NCI-H1417 treated with DMSO at 0.1 percent for 48 hours (cell line): Measurements from ENCODE around the gene EMC9.

Experiments used
- DNase-seq: peaks from one replicate; lab custom pipeline; 2025; lab: John Stamatoyannopoulos, UW

Gene EMC9, protein sequence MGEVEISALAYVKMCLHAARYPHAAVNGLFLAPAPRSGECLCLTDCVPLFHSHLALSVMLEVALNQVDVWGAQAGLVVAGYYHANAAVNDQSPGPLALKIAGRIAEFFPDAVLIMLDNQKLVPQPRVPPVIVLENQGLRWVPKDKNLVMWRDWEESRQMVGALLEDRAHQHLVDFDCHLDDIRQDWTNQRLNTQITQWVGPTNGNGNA

DNA sequence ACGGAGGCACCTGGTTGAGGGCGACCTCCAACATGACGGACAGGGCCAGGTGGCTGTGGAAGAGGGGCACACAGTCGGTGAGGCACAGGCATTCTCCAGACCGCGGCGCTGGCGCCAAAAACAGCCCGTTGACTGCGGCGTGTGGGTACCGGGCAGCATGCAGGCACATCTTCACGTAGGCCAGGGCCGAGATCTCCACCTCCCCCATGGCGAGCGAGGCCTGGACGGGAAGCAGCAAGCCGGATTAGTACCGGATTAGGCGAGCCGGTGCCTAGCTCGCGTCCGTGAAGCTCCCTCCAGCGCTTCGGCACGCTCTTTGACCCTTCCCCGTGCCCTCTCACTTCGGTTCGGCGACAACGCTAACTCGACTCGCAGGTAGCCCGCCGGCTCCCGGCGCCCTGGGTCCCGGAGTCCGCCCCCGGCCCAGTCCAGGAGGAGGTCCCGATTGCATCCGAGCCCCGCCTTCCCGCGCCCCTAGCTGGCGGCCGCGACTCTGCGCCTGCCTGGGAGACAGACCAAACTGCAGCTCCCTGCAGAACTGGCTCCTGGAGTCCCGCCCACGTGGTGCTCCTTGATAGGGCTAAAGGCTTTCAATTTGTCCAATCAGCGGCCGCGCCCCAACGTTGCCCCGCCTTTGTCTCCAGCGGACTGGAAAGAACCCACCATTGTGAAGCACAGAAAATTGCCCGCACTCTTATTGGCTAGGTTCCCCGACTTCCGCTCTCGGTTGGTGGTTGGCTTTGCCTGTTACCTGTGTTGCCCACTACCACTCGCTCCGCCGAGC is at the start of gene EMC9:
Gene EMC9 (minus strand): TSS at position 495 of the 784 bp plus-strand sequence. CDS start 287 bp downstream, at position 208.
- peak; percentile 98 for DNase-seq

DNA sequence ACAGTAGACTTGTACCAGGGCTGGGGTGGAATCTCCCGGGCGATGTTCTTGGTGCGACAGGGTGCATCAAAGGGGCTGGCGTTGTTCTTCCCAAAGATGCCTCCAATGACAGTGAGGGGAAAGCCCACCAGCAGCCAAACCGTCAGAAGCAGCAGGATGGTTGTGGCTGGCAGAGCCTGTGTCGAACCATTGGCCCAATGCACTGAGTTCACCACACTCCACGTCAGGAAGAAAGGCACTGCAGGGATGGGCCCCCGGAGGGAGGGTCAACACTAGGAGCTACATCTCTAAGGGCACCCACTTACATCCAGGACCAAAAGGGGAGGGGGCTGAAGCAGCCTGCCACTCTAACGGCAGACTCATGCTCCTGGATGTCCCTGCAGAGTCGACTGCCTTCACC is 49.0 kb upstream of the EMC9 start:
- no peak for DNase-seq

DNA sequence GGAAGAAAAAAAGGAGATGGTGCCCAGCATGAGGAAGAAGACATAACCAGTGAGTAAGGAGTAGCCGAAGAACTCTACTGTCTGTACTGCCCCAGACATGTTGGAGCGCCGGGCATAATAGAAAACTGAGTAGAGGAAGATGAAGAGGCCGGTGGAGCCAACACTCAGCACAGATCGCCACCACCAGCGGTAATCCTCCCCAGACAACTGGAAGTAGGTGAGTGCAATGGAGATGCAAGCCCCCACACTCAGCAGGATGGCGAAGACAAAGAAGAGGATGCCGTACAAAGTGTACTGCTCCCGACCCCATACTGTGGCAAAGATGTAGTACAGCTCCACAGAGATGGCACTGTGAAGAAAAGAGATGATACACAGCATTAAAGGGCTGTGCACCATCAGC is 48.1 kb upstream of the EMC9 start:
- no peak for DNase-seq

DNA sequence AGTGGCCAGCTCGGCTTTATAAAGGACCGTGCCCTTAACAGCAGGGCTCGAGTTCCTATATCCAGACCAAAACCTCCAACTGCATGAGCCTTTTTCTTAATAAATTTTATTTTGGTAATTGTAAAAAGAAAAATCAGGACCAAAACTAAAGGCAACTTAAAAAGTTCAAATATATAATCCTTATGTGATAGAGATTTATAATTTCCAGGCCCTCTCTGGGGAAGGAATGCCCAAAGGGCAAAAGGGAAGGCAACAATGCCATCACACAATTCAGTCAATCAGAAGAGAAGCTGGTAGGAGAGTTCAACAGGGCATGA is 47.6 kb upstream of the EMC9 start:
- no peak for DNase-seq

DNA sequence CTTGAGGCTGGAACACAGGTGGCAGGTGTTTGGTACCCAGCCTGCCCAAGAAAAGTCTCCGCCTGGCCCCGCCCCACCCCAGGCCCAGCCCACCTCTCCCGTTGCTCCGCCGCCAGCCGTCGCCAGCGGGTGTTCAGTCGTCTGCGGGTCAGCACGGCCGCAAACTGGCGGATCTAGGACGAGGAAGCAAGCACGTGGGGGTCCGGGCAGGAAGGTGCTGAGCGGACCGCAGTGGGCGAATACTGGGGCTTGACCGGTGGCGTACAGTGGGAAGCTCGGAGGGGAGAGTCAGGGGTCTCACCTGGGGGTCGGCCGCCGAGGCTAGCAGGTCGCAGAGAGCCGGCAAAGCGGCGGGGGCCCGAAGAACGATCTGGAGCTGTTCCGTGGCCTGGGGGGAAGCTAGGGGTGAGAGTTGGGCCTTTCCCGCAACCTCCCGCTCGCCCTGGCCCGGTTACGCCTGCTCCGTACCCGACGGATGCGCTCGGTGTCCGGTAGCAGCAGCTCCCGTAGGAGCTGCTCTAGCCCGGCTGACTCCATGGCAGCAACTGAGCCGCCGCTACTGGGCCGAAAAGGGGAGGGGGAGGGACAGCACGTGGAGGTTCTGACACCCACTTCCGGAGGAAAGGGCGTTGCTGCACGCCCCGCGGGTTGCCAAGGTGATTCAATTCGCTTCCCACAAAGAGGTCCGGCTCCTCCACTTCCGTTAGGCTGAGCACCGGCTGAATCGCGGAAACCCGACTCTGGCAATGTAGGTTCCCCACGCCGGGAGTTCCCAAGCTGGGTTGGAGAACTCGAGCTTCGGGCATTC is 47.1 kb upstream of the EMC9 start, which contains the start of gene IPO4:
Gene IPO4 (minus strand): TSS at position 566 of the 808 bp plus-strand sequence. CDS start 29 bp downstream, at position 537.
- peak; percentile 94 for DNase-seq

DNA sequence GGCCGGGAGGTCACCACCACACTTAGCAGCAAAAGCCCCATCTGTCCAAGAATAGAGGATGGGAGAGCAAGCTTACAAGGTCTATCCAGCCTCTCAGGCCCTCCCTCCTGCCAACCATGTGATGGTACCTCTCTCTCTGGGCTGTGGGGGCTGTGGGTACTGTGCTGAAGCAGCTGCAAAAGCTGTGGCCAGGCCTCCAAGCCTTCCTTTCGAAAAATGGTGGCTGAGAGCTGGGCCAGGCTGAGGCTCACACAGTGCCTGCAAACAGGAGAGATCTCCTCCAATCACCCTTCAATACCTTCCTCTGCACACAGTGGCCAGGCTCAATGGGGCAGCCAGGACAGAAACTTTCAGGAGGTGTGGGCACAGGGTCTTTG is 46.1 kb upstream of the EMC9 start:
- no peak for DNase-seq

DNA sequence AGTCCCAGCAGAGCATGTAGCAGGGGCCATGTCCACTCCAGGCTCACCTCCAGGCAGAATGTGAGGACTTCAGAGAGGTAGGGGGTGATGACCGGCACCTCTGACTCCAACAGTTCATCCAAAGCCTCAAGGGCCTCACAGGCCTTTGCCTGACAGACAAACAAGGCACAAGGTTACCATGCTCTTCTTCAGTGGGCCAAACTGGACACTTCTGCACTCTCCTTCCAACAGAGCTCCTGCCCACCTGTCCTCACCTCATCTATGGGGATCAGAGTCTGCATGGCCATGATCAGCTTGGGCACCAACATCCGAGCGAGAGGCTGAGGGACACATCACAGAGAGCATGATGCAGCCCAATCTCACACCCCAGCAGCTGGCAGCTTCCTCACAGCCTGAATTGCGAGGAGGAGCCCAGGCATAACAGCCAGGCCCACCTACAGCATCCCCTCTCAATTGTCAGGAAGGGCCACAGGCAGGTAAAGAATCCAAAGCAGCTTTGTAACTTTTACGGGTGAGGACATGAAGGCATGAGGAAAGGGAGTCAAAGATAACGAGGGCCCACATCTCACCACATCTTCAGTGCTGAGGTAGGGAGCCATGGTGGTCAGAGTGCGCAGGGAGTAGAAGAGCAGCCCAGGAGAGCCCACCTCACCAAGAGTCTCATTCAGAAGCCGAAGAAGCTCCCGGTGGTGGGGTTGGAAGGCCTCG is 45.6 kb upstream of the EMC9 start:
- DNase-seq, result no peak

DNA sequence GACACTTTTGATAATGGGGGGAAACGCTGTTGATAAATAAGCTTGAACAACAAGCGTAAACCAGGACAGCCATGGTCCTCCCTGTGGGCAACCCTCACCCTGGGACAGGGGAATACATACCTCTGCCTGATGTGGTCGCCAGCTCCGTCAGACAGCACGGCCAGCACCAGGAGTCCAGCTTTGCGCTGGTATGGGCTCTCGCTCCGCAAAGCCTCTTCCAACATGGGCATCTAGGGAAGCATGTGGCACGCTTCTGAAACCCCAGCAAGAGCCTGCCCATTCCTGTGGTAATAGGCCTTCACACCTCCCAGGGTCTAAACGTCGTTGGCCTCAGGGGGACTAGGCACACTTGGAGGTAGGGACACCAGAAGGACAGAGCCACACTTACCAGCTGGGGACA is 44.4 kb upstream of the EMC9 start:
- DNase-seq, result no peak

DNA sequence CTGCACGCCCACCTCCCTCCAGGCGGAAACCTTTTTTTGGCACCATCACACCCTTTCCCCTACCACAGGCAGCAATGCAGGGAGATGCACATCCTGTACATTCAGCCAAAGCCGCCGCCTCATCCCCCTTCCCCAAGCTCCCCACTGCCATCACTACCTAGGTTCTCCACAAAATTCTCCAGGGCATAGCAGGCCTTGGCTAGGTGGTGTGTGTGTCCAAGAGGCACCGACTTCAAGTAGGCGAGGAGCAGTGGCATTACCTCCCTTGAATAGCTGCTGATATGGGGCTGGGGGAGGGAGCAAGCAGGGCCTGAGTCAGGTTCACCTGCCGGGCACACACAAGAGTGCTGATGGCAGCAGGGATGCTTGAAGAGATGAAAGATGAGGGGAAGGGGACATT is 43.6 kb upstream of the EMC9 start:
- no peak for DNase-seq

DNA sequence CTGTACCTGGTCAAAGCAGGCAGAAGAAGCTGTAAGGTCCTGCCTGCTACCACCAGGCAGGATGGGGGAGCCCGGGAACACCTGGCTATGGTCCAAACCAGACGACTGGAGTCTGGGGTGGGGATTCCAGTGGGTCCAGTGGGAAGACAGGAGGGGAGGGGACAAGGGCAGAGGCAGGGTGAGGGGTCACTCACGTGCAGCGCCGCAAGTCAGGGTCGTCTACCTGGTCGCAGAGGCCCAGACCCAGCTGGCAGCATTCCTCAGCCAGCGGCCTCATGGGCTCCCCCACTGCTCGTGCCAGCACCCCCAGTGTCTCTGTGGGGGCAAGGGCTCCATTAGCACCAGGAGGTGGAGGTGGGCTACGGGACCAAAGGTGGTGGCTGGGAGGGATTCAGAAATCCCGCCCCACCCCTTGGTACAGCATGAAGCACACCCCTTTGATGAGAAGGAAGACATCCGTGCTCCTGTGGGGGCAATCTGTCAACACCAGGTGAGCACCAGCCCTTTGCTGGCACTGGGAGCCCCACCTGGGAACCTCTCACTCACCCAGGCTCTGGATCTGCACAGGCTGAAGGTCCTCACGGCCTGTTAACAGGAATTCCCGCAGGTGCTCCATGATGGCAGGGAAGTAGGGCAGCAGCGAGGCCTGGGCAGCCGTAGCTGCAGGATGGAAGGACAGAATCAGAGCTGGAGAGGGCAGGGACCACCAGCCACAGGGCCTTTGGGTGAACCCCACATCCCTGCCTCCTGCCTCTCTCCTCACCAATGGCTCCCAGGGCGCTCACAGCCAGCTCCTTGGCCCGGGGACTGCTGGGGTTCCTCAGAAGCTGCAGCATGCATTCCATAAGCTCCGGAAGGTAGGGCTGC is 42.9 kb upstream of the EMC9 start:
- no peak for DNase-seq

DNA sequence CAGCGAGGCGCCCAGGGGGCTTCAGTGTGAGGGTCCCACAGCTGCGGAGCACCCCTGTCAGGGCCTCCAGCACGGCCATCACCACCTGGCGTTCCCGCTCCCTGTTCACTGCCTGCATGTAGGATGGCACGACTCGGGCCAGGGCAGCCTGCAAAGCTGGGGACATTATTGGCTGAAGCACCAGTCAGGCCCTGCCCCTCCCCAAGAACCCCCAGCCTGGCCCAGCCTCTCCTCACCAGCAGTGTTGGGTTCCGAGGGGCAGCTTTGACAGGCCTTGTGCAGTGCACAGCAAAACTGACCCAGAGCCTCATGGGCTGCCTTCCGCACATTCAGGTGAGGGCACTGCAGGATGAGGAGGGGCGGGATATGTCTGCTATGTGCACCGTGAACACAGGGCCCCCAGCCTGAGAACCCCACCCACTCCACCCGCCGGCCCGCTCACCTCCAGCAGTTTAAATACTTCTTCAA is 41.7 kb upstream of the EMC9 start:
- DNase-seq, result no peak

DNA sequence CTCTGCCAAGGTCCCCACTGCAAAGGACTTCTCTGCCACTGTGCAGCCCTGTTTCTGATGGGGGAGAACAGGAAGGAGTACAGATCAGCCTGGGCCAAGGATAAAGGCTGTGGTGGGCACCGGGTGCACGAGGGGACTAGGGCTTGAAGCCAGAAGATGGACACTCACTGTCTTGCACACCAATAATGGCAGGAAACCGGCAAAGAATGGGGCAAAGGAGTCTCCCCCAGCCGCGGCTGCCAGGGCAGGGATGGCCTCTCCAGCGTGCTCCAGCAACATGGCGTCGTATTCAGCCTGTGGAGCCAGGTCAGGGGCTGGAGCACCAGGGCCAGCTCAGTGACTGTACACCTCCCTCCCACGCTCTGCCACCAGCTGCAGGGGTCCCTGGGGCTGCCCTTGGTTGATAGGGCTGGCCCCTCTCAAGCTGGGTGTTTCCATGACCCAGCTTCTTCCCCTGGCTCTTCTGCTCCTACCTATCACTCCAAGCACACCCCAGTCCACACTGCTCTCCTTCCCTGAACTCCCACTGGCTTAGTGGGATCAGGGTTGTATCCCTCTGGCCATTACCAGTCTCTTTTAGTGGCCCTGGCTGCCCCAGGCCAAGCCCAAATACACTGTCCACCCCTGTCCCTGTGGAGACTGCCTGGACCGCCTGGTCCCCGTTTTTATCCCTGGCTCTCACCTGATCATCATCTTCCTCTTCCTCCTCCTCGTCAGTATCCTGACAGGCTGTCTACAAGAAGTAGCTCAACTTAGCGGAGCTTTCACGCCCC is 40.9 kb upstream of the EMC9 start:
- no peak for DNase-seq

DNA sequence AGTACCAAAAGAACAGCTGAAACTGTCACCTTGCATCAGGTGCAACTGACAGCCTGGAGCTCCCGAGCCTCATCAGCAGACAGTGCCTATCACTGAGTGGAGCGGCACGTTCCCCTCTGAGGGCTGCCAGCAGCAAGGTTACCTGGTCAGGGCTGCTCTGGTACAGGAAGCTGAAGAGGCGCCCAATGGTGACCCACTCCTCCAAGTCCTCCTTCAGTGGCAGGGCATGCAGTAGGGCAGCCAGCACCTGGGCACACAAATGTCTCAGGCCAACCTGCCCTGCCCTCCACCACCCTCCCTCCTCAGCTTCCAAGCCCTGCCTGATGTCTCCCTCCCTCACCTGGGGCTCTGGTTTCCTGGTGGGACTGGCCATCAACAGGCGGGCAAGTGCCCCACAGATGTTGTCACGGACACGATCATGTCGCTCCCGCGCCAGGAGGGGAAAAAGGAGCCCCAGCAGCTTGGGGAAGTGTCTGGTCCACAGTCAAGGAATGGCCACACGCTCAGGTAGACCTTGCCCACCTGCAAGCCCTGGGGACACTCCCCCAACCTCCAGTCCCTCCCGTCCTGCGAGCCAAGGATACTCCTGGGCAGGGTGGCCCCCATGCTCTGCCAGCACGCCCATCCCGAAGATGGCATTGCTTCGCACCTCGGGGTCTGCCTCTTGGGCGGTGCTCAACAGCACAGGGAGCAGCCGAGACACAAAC is 40.1 kb upstream of the EMC9 start:
- DNase-seq, result no peak

DNA sequence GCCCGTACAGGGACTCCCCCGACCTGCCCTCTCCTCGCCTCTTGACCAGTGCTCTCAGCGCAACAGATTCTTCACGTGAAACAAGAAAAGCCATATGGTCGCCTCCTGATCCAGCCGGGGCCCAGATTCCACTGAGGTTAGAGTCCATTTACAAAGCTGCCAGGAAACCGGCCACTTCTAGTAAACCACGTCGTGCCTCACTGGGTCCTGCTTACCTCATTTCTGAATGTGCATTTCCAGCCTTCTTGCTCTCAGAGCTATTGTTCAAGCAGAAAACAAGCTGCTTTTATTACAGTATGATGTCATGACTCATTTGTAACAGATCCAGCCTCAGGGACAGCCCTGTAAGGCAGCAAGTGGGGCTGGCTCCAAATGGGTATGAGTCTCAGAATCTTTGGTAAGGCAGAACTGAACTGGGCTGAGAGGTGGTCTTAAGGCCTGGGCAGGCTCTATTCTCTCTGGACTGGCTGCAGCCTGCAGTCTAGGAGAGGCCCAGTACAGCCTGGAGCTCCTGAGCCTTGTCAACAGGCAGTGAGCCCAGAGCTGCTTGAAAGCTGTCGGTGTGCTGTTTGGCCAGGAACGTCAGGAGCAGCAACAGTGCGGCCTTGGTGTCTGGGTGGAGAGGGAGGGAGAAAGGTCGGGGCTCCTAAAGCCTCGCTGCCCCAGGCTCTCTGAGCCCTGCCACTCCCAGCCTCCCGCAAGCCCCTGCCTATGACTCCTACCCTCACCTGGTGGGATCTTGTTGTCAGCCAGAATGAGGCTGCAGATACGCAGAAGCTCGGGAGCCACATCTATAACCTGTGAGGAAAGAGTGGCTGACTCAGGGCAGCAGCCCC is 38.8 kb upstream of the EMC9 start:
- DNase-seq, result no peak

DNA sequence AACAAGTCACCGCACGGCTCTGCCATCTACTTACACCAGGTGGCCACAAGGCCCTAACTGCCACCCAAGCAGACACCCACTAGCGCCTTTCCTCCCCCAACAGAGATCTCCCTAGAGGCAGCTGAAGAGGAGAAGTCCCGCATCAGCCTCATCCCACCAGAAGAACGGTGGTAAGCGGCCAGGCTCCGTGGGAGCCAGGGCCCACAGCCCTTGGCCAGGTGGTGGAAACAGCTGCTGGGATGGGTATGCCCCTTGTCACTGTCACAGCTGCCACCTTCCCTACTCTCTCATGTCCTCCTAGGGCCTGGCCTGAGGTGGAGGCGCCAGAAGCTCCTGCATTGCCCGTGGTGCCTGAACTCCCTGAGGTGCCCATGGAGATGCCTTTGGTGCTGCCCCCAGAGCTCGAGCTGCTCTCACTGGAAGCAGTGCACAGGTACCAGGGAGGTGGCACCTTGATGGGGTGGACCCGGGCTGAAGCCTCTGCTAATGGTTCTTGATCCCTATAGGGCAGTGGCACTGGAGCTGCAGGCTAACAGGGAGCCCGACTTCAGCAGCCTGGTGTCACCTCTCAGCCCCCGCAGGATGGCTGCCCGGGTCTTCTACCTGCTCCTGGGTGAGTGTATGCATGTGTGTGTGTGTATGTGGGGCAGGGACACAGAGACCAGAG is 38.0 kb upstream of the EMC9 start:
- no peak for DNase-seq

DNA sequence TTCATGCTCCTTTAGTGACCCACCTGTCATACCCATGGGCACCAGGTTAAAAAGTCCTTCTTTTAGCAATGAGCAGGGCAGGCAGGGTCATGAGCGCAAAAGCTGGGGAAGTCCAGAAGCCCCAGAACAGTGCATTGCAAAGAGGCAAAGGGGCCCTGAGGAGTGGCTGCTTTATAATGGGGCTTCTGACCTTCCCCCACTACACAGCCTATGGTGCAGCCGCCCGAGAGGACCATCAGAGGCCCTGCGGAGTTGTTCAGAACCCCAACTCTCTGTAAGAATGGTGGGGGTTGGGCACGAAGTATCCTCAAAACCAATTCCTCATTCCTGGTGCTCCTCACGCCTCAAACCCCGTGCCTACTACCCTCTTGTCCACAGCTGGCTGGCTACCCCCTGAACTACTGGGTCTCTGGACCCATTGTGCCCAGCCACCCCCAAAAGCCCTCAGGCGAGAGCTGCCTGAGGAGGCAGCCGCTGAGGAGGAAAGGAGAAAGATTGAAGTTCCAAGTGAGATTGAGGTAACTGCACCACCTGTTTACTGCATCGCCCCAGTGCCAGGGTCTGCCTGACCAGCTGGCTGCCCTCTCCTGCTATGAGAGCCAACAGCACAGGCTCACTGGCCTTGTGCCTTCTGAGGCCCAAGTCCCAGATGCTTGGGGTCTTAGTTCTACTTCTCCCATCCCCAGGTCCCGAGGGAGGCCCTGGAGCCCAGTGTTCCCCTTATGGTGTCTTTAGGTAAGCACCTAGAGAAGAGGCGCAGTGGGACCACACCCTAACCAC is 37.2 kb upstream of the EMC9 start:
- DNase-seq, result no peak

DNA sequence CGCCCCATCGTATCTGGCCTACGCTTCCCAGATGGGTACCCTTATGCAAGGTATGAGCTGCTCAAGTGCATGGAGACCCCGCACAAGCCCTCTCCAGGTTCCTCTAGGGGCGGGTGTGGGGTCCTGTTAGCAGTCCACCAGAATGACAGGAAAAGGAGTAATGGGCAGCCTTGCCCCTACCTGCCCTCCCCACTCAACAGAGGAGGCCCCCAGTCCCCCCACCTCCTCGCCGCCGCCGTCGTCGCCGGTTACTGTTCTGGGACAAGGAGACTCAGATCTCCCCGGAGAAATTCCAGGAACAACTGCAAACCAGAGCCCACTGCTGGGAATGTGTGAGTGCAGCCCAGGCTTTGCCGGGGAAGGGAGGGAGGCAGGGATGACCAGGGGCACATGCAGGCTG is 36.5 kb upstream of the EMC9 start:
- DNase-seq, result no peak
